ENCODE data around the gene IQGAP3. TPM values are rescaled to one million over a fixed set of nuclear protein-coding genes. Genes with fewer than 3 reads are reported as not detected.

IQGAP3 gene
- polyA plus RNA-seq, 1 of the 3 experiments (the other 2 are of a cell fraction), result 15.6 TPM

DNA sequence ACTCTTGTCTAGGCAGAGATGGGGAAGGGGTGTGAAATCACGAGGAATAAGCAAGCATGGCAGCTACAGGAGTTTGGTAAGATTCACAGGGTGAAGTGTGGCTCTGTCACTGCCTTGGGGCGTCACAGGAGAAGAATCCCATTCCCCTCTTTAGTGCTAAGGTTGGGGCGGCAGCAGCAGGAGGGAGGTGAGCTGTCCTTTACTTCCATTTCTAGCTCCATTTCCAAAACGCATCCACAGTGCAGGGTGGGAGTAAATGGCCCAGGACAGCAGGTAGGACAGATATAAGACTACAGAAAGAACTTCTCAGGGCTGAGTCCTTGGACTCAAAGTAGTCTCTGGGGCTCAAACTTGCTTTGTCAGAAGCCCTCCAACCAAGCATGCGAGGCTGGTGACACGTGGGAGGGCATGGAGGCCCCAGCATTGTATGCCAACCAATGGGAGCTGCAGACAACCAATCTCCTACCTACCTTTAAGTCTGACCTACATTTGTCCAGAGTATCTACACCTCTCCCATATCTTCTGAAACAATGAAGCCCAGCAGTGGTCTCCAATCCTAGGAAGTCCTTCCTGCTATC lies 80.3 kb downstream of the IQGAP3 start:
- Histone ChIP-seq H3K9ac (no peak overlapping the region), H3K4me1 (ENCODE audit: control insufficient read depth in 1 of 2, insufficient read depth in 2 of 2, low read depth in 1 of 2, low read length in 1 of 2) (peaks cover 41 to 76% of the 10 kb centered on the region in 2 experiments), H3K9me3 (no peaks in the 10 kb centered on the region), H3K27ac (ENCODE audit: low read depth in 2 of 2, low read length in 1 of 2) (no peak overlapping the region), H3K79me2 (ENCODE audit: insufficient read depth) (peaks cover 100% of the 10 kb centered on the region), H3K4me2 (no peak overlapping the region), H3K9me2 (no peaks in the 10 kb centered on the region), H4K20me1 (ENCODE audit: insufficient read depth) (peaks cover 100% of the 10 kb centered on the region), H3K36me3 (replicated peaks in 1 of 2; ENCODE audit: control insufficient read depth in 1 of 2, insufficient read depth in 2 of 2, low read length in 1 of 2) (peaks cover 3 to 6% of the 10 kb centered on the region in 2 experiments), H3K27me3 (ENCODE audit: insufficient read depth) (no peaks in the 10 kb centered on the region), H3F3A (replicated peaks; ENCODE audit: insufficient read depth) (no peaks in the 10 kb centered on the region), H3K4me3 (ENCODE audit: low read depth in 2 of 2, low read length in 1 of 2) (no peak overlapping the region), H2AFZ (ENCODE audit: low read depth) (no peak overlapping the region)
- 97% methylated on average over 6 of the region's 6 CpGs for WGBS (ENCODE audit: low lambda C conversion rate)
- no peak for DNase-seq
- ChIA-PET POLR2A (interaction anchor here (1.4 kb wide), 1 partner anchor 18 kb away, joined by 5 read pairs; no protein-coding TSS in a partner anchor), CTCF (interaction anchor here (1.0 to 6.2 kb wide), 6 partner anchors 8 to 167 kb away, joined by 3 to 50 read pairs (median 6); partner anchors contain the start of gene MEF2D)
- TF ChIP-seq NFIC (IDR thresholded peaks at IDR 0.05; ENCODE audit: borderline replicate concordance) (no peak), TCF12 (IDR thresholded peaks at IDR 0.05) (no peak), RFX5 (IDR thresholded peaks at IDR 0.05; ENCODE audit: low read length) (no peak), EP300 (IDR thresholded peaks at IDR 0.05; ENCODE audit: borderline replicate concordance in 1 of 2, low read depth in 1 of 2, low read length in 1 of 2) (no peak), POLR2AphosphoS5 (IDR thresholded peaks at IDR 0.05; ENCODE audit: low read depth, low read length) (no peak), RCOR1 (IDR thresholded peaks at IDR 0.05; ENCODE audit: low read length) (no peak), IRF3 (IDR thresholded peaks at IDR 0.05; ENCODE audit: low read depth, low read length) (no peak), EZH2phosphoT487 (IDR thresholded peaks at IDR 0.05; ENCODE audit: borderline replicate concordance, low read depth) (no peak), GATA2 (CRISPR knock-in tag; IDR thresholded peaks at IDR 0.05) (no peak), MXI1 (IDR thresholded peaks at IDR 0.05; ENCODE audit: low read depth, low read length) (no peak)
- TF ChIP-seq, protein P1, sequence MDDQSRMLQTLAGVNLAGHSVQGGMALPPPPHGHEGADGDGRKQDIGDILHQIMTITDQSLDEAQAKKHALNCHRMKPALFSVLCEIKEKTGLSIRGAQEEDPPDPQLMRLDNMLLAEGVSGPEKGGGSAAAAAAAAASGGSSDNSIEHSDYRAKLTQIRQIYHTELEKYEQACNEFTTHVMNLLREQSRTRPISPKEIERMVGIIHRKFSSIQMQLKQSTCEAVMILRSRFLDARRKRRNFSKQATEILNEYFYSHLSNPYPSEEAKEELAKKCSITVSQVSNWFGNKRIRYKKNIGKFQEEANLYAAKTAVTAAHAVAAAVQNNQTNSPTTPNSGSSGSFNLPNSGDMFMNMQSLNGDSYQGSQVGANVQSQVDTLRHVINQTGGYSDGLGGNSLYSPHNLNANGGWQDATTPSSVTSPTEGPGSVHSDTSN (IDR thresholded peaks at IDR 0.05), result no peak

- Histone ChIP-seq H3K9me2 (no peaks in the 10 kb centered on the region), H3K27ac (ENCODE audit: low read depth in 2 of 2, low read length in 1 of 2) (peak overlapping the region in 1 of 2 experiments; percentile 35; a peak in 2 of 4 replicates), H3K9me3 (no peaks in the 10 kb centered on the region), H3K79me2 (ENCODE audit: insufficient read depth) (peaks cover 100% of the 10 kb centered on the region), H3K27me3 (ENCODE audit: insufficient read depth) (no peaks in the 10 kb centered on the region), H3K4me1 (ENCODE audit: control insufficient read depth in 1 of 2, insufficient read depth in 2 of 2, low read depth in 1 of 2, low read length in 1 of 2) (peaks cover 34 to 72% of the 10 kb centered on the region in 2 experiments), H3K4me3 (ENCODE audit: low read depth in 2 of 2, low read length in 1 of 2) (0 out of 4 replicates have a peak overlapping the region, but pooled peaks of 1 of the 2 experiments have one; percentile 1), H3K9ac (no peak overlapping the region), H2AFZ (ENCODE audit: low read depth) (no peak overlapping the region; the same call in 1 of the 2 replicates), H3K4me2 (peak overlapping the region; percentile 69; the same call in 1 of the 2 replicates), H4K20me1 (ENCODE audit: insufficient read depth) (peaks cover 100% of the 10 kb centered on the region), H3F3A (replicated peaks; ENCODE audit: insufficient read depth) (no peaks in the 10 kb centered on the region), H3K36me3 (replicated peaks in 1 of 2; ENCODE audit: control insufficient read depth in 1 of 2, insufficient read depth in 2 of 2, low read length in 1 of 2) (peaks cover 3 to 6% of the 10 kb centered on the region in 2 experiments)
- DNase-seq, result no peak
- ChIA-PET POLR2A (interaction anchor here (0.6 to 1.4 kb wide), 2 partner anchors 17 to 1294 kb away, joined by 3 to 5 read pairs; no protein-coding TSS in a partner anchor), CTCF (interaction anchor here (1.2 to 6.2 kb wide), 5 partner anchors 9 to 168 kb away, joined by 3 to 50 read pairs (median 7); partner anchors contain the start of gene MEF2D)
- TF ChIP-seq FOSL2 (IDR thresholded peaks at IDR 0.05; ENCODE audit: borderline replicate concordance, low read depth), result no peak
- 88% methylated on average over 6 of the region's 6 CpGs for WGBS (ENCODE audit: low lambda C conversion rate)
These were observed 81.0 kb downstream of the IQGAP3 start for GRCh38 chr1:156491151-156491949.
